Esophagus muscularis mucosa (tissue), 4 donors: ENCODE results near the gene PHC2. TPM values are rescaled to one million over a fixed set of nuclear protein-coding genes. Genes with fewer than 3 reads are reported as not detected.

Source experiments
- DNase-seq: peaks from one replicate; pipeline ENCODE4 v3.0.0-alpha.2; 2017; ENCODE audit errors: extremely low spot score
- H3K27ac ChIP-seq, 4 donors: fragments of 200-600 bp; sonication (generic); replicated peaks in 1 of 4; 1 replicate in 3 of 4; 2 replicates in 1 of 4; pipeline ENCODE4 v1.5.1; 2016 to 2019; ENCODE audit warnings: mild to moderate bottlenecking in 1 of 4
- H3K27me3 ChIP-seq, 4 donors: fragments of 200-600 bp; sonication (generic); one replicate each; pipeline versions ENCODE4 v1.5.1 to v1.6.0; 2016 to 2019
- H3K36me3 ChIP-seq, 4 donors: fragments of 200-600 bp; sonication (generic); one replicate each; pipeline ENCODE4 v1.5.1; 2016 to 2019
- H3K4me1 ChIP-seq, 4 donors: fragments of 200-600 bp; sonication (generic); one replicate each; pipeline ENCODE4 v1.5.1; 2016 to 2019
- H3K4me3 ChIP-seq, 4 donors: fragments of 200-600 bp; sonication (generic); 1 replicate in 2 of 4; 2 replicates in 2 of 4; pipeline ENCODE4 v1.5.1; 2016 to 2019; ENCODE audit warnings: mild to moderate bottlenecking in 4 of 4, moderate library complexity in 1 of 4
- H3K9me3 ChIP-seq, 4 donors: fragments of 200-600 bp; sonication (generic); 1 replicate in 3 of 4; 2 replicates in 1 of 4; pipeline ENCODE4 v1.5.1; 2016 to 2019
- EP300 ChIP-seq: sonication (generic); formaldehyde crosslinking; IDR thresholded peaks from one replicate; pipeline ENCODE4 v1.6.1; 2017; ENCODE audit warnings: antibody characterized with exemption
- POLR2A ChIP-seq: fragments of 450-650 bp; IDR thresholded peaks from one replicate; pipeline ENCODE4 v1.6.1; 2017; ENCODE audit warnings: antibody characterized with exemption, moderate library complexity, mild to moderate bottlenecking, low read depth
- POLR2AphosphoS5 ChIP-seq, 2 donors: sonication (generic); formaldehyde crosslinking; IDR thresholded peaks; one replicate each; pipeline ENCODE4 v1.6.1; 2017; ENCODE audit warnings: antibody characterized with exemption in 2 of 2
- WGBS: methylation state at CpG from one replicate; pipeline ENCODE4 v1.1.5; 2018; 5-methylcytosine and 5-hydroxymethylcytosine counted together
- intact Hi-C: fragments of 100-400 bp; cut with DNase I; formaldehyde crosslinking; loops from one replicate; pipeline ENCODE4 v1.15.1; 2023
- total RNA-seq, 4 donors: library from RNA; depleted of rRNA; stranded (reverse); fragments of >200 nt; gene quantifications; one replicate each; pipeline versions ENCODE4 v1.1.0 to v1.2.1, GENCODE V29; 2016
- TF ChIP-seq, protein P1 (sequence below), 3 experiments: fragments of 200-600 bp in 2 of 3; fragments of 450-650 bp in 1 of 3; sonication (generic) in 2 of 3; IDR thresholded peaks; one replicate each; pipeline ENCODE4 v1.5.1; 2017 to 2019; ENCODE audit warnings: antibody characterized with exemption in 3 of 3, mild to moderate bottlenecking in 2 of 3, moderate library complexity in 1 of 3

Gene PHC2
- total RNA-seq, 4 donors from 2014 or later: 104 to 274 (median 201) TPM

DNA sequence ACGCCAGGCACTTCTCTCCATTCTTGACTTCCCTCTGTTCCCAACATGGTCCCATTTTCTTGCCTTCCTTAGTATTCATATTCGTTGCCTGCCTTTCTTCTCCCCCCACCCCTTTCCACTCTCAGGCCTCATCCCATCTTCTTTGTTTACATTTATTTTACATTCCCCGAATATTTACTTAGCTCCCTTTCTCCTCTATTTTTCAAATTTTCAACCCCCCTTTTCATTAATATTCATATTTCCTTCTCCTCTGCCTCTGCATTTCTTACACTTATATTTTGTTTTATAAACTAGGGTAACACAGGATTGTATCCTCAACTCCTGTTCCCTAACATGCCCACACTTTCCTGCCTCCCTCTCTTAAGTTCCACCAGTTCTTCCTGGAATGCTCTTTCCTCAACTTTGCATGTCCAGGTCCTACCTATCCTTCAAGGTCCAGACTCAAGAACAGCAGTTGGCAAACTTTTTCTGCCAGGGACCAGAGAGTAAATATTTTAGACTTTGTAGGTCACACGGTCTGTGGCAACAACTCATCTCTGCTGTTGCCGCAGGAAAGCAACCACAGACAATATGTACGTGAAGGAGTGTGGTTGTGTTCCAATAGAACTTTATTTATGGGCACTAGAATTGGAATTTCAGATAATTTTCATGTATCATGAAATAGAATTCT, 80.1 kb downstream of the PHC2 start:
- Histone ChIP-seq H3K4me1 (peaks cover 18 to 40% (median 37%) of the 10 kb centered on the region in 4 donors), H3K36me3 (peaks cover 13 to 19% (median 16%) of the 10 kb centered on the region in 4 donors), H3K27me3 (no peaks in the 10 kb centered on the region), H3K9me3 (no peaks in the 10 kb centered on the region), H3K27ac (peak overlapping the region; percentile 82 to 100 (median 91)), H3K4me3 (peak overlapping the region; percentile 95 to 99 (median 97))
- no peak for DNase-seq
- intact Hi-C loops: no loop called here
- TF ChIP-seq POLR2AphosphoS5 (IDR thresholded peaks at IDR 0.05) (no peak), POLR2A (no peak), EP300 (no peak)
- TF ChIP-seq, protein P1, sequence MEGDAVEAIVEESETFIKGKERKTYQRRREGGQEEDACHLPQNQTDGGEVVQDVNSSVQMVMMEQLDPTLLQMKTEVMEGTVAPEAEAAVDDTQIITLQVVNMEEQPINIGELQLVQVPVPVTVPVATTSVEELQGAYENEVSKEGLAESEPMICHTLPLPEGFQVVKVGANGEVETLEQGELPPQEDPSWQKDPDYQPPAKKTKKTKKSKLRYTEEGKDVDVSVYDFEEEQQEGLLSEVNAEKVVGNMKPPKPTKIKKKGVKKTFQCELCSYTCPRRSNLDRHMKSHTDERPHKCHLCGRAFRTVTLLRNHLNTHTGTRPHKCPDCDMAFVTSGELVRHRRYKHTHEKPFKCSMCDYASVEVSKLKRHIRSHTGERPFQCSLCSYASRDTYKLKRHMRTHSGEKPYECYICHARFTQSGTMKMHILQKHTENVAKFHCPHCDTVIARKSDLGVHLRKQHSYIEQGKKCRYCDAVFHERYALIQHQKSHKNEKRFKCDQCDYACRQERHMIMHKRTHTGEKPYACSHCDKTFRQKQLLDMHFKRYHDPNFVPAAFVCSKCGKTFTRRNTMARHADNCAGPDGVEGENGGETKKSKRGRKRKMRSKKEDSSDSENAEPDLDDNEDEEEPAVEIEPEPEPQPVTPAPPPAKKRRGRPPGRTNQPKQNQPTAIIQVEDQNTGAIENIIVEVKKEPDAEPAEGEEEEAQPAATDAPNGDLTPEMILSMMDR (IDR thresholded peaks at IDR 0.05): no peak
- WGBS: 47% methylated on average over 6 of the region's 6 CpGs

DNA sequence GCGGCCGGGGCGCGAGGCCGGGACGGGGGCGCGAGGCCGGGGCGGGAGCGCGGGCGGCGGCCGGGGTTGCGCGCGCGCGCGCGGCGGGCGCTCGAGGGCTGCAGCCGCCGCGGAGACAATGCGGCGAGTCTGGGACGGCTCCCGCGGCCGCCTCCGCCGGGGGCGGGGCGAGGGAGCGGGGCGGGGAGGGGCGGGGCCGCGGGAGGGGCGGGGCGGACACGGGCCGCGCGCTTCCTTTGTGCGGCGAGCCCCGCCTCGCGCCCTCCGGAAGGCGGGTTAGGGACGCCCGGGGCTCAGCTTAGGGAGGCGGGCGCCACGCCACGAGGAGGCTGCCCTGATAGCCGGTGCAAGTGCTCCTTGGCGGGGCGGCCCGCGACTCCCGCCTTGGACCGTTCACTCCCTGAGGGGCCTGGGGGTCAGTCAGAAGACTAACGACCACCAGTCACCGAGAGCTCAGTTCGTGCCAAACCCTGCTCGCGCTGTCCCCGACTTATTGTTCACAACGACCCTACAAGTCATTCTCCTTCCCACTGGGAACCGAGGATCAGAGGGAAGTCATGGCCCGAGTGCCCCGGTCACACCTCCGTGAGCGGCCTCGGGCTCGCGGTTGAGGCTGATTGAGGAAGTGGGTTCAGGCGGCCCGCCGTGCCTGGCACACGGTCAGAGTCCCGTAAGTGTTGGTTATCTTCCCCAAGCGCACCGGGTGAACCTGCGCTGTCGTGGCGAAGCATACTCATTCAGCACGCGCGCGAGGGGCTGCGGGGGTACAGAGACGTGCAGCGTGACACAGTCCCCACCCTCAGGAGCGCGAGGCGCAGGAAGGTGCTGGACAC, 80.9 kb downstream of the PHC2 start:
- WGBS: under 1% methylated on average over 23 of the region's 104 CpGs
- no peaks in the 10 kb centered on the region for H3K27me3 ChIP-seq
- peak overlapping the region; percentile 95 to 99 (median 97) for H3K4me3 ChIP-seq
- H3K36me3 ChIP-seq: peaks cover 13 to 16% (median 15%) of the 10 kb centered on the region in 4 donors
- intact Hi-C loops: no loop called here
- H3K4me1 ChIP-seq: peaks cover 26 to 48% (median 45%) of the 10 kb centered on the region in 4 donors
- peak overlapping the region; percentile 99 to 100 (median 100) for H3K27ac ChIP-seq
- no peak for TF ChIP-seq EP300
- peak; percentile 77 for TF ChIP-seq POLR2A
- TF ChIP-seq POLR2AphosphoS5 (IDR thresholded peaks at IDR 0.05): peak; percentile 81 to 84
- DNase-seq: peak; percentile 95
- no peaks in the 10 kb centered on the region for H3K9me3 ChIP-seq

DNA sequence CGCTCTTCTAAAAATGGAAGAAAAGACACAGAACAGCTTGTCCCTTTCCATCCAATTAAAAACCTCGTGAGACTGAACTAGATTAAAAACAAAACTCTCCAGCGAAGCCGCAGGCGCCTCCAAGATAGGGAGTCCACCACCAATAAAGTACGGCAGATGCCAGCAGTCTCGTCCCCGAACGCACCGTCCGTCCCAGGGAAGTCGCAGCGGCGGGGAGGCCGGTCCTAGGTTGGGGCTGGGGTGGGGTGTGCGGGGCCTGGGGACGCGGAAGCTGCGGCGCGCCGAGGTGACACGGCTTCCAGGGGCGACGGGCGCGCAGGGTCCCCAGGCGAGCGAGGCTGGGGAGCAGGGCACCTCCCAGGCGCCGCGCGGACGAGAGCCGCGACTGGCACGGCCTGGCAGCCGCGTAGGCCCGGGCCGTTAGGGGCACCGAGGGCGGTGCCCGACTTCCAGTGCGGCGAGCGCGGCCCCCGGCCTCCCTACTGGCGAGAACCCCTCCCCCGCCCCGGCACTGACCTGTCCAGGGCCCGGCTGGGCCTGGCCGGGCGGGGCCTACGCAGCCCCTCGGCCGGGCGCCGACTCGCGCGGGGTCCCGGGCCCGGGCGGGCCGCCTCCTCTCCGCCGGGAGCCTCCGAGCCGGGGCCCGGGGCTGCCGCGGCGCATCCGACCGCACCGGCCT, 81.7 kb downstream of the PHC2 start:
- 0% methylated on average over 6 of the region's 78 CpGs for WGBS
- Histone ChIP-seq H3K27ac (peak overlapping the region; percentile 99 to 100 (median 100)), H3K4me3 (peak overlapping the region; percentile 95 to 99 (median 97)), H3K27me3 (no peaks in the 10 kb centered on the region), H3K4me1 (peaks cover 33 to 55% (median 52%) of the 10 kb centered on the region in 4 donors), H3K9me3 (no peaks in the 10 kb centered on the region), H3K36me3 (peaks cover 7 to 12% (median 8%) of the 10 kb centered on the region in 4 donors)
- peak in 1 of 2 donors; percentile 22 for TF ChIP-seq POLR2AphosphoS5 (IDR thresholded peaks at IDR 0.05)
- TF ChIP-seq POLR2A: no peak
- TF ChIP-seq, protein P1 (IDR thresholded peaks at IDR 0.05): no peak
- no peak for TF ChIP-seq EP300
- no peak for DNase-seq
- intact Hi-C loops: no loop called here

DNA sequence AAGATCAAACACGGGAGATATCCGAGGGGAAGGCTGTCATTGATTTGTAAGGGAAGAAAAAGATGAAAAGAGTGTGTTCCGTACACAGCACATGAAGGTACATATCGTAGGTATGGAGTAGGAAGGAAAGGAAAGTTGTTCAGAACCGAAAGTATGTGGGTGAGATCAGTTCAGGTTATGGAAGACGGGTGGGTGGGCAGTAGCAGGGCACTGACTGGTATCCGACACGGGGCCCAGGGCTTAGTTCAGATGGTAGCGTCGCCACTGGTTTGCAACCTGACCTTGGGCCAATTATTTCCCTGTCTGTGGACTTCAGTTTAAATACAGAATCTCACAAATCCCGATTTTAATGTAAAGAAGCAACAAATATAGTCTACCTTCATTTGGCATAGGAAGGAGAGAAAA, 82.2 kb downstream of the PHC2 start:
- no peaks in the 10 kb centered on the region for H3K27me3 ChIP-seq
- peaks cover 2 to 11% (median 2%) of the 10 kb centered on the region in 4 donors for H3K36me3 ChIP-seq
- TF ChIP-seq, protein P1 (IDR thresholded peaks at IDR 0.05): no peak
- TF ChIP-seq POLR2A (no peak), EP300 (no peak), POLR2AphosphoS5 (IDR thresholded peaks at IDR 0.05) (no peak)
- intact Hi-C loops: no loop called here
- H3K4me1 ChIP-seq: peaks cover 39 to 61% (median 58%) of the 10 kb centered on the region in 4 donors
- DNase-seq: no peak
- no peaks in the 10 kb centered on the region for H3K9me3 ChIP-seq
- H3K27ac ChIP-seq: peak overlapping the region; percentile 99 to 100 (median 100)
- peak overlapping the region; percentile 95 to 99 (median 97) for H3K4me3 ChIP-seq
- WGBS: 2% methylated on average over 11 of the region's 11 CpGs
